Chondrocyte (in vitro differentiated cells): Measurements from ENCODE around the gene ATP6V1F. TPM values are rescaled to one million over a fixed set of nuclear protein-coding genes. Genes with fewer than 3 reads are reported as not detected.

Source experiments
- DNase-seq: peaks from one replicate; pipeline ENCODE4 v3.0.0; 2021; ENCODE audit warnings: mixed read lengths, low spot score
- H3K27ac Mint-ChIP-seq: one replicate; pipeline ENCODE4 v1.8.0; 2021; ENCODE audit warnings: mild to moderate bottlenecking, moderate library complexity, mixed read lengths; ENCODE audit not compliant: unreplicated experiment
- H3K27me3 Mint-ChIP-seq: 2 replicates; pipeline ENCODE4 v1.8.0; 2021; ENCODE audit warnings: low read depth, mixed read lengths
- H3K36me3 Mint-ChIP-seq: 2 replicates; pipeline ENCODE4 v1.8.0; 2021; ENCODE audit warnings: low read depth, mixed read lengths
- H3K4me1 Mint-ChIP-seq: 2 replicates; pipeline ENCODE4 v1.8.0; 2021; ENCODE audit warnings: low read depth, mild to moderate bottlenecking, mixed read lengths
- H3K4me3 Mint-ChIP-seq: one replicate; pipeline ENCODE4 v1.8.0; 2021; ENCODE audit warnings: mild to moderate bottlenecking, moderate library complexity, mixed read lengths; ENCODE audit not compliant: unreplicated experiment
- H3K9me3 Mint-ChIP-seq: 2 replicates; pipeline ENCODE4 v1.8.0; 2021; ENCODE audit warnings: low read depth, mixed read lengths
- long read RNA-seq: library from polyadenylated mRNA; stranded (forward); transcript quantifications from one replicate; pipeline ENCODE4 v2.0.0, GENCODE V29; 2021
- total RNA-seq: library from RNA; stranded (reverse); gene quantifications from 3 replicates; pipeline ENCODE4 v1.2.1, GENCODE V29; 2021
- TF ChIP-seq, protein P1 (sequence below): fragments of 200-600 bp; sonication (generic); IDR thresholded peaks from 2 replicates; pipeline ENCODE4 v1.5.0; 2021; ENCODE audit warnings: antibody characterized with exemption, mild to moderate bottlenecking, moderate library complexity

Gene ATP6V1F, protein sequence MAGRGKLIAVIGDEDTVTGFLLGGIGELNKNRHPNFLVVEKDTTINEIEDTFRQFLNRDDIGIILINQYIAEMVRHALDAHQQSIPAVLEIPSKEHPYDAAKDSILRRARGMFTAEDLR
- total RNA-seq: 139 to 162 TPM (median 154 TPM) in 3 replicates
- long read RNA-seq, transcript ATP6V1F-201 (2 exons, 704 nt): major isoform, 117 of 117 reads
- long read RNA-seq, partial matches to known transcripts: 0 of 117 reads
- long read RNA-seq, other reads (novel, unspliced or antisense): 0 of 117 reads

DNA sequence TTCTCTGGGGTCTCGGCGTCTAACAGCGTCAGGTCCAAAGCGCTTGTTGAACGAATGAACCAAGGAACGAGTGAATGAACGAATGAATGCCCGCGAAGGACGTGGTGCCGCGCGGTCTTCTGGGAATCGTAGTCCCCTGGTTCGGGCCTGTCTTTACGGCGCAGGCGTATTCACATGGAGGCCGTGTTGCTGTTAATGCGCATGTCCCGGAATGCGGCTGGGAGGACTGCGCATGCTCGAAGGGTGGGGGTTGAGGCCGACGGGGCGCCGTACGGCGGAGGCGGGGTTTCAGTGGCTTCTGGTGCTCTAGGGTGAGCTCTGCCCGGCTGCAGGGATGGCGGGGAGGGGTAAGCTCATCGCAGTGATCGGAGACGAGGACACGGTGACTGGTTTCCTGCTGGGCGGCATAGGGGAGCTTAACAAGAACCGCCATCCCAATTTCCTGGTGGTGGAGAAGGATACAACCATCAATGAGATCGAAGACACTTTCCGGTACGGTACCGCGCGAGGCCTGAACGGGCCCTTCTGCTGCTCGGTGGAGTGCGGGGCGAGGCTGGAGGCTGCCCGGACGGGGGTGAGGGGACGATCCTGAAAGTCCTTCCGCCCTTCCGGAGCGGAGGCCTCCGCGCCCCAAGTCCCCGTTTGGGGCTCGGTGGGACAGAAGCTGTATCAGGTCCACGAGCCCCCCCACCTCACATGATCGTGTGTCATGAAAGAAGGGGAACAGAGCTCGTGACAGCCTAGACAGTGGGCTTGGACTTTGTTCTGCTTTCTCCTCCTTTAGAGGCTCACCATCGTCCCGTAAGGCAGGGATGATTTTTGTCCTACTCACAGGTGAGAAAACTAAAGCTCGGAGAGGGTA is at the start of gene ATP6V1F:
Gene ATP6V1F (plus strand): TSS at position 286 of the 862 bp plus-strand sequence. CDS start 49 bp downstream, at position 335.
- Mint-ChIP-seq H3K4me1 (peaks cover 27% of the 10 kb centered on the region), H3K36me3 (peaks cover 14% of the 10 kb centered on the region), H3K4me3 (peak within 1 kb of the TSS; percentile 100), H3K27ac (peak within 1 kb of the TSS; percentile 100), H3K9me3 (no peaks in the 10 kb centered on the region), H3K27me3 (no peaks in the 10 kb centered on the region)
- TF ChIP-seq, protein P1, sequence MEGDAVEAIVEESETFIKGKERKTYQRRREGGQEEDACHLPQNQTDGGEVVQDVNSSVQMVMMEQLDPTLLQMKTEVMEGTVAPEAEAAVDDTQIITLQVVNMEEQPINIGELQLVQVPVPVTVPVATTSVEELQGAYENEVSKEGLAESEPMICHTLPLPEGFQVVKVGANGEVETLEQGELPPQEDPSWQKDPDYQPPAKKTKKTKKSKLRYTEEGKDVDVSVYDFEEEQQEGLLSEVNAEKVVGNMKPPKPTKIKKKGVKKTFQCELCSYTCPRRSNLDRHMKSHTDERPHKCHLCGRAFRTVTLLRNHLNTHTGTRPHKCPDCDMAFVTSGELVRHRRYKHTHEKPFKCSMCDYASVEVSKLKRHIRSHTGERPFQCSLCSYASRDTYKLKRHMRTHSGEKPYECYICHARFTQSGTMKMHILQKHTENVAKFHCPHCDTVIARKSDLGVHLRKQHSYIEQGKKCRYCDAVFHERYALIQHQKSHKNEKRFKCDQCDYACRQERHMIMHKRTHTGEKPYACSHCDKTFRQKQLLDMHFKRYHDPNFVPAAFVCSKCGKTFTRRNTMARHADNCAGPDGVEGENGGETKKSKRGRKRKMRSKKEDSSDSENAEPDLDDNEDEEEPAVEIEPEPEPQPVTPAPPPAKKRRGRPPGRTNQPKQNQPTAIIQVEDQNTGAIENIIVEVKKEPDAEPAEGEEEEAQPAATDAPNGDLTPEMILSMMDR: no peak
- peak; percentile 81 for DNase-seq

DNA sequence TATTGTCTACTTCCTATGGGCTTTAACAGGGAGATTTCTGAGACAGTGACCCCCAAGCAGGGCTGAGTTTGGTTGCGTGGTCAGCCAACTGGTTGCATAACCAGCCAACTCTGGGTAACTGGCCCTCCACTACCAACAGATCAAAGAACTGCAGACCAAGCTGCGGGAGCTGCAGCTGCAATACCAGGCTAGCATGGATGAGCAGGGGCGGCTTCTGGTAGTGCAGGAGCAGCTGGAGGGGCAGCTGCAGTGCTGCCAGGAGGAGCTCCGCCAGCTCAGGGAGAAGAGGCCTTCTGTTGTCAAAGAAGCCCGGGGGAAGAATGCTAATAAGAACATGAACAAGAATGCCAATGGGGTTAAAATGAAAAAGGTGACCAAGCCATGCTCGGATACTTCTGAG is 48.2 kb upstream of the ATP6V1F start:
- no peak overlapping the region for H3K27ac Mint-ChIP-seq
- TF ChIP-seq, protein P1: no peak
- DNase-seq: no peak
- no peaks in the 10 kb centered on the region for H3K9me3 Mint-ChIP-seq
- H3K4me3 Mint-ChIP-seq: no peak overlapping the region
- H3K36me3 Mint-ChIP-seq: peaks cover 3% of the 10 kb centered on the region
- H3K4me1 Mint-ChIP-seq: no peaks in the 10 kb centered on the region
- peaks cover 3% of the 10 kb centered on the region for H3K27me3 Mint-ChIP-seq

DNA sequence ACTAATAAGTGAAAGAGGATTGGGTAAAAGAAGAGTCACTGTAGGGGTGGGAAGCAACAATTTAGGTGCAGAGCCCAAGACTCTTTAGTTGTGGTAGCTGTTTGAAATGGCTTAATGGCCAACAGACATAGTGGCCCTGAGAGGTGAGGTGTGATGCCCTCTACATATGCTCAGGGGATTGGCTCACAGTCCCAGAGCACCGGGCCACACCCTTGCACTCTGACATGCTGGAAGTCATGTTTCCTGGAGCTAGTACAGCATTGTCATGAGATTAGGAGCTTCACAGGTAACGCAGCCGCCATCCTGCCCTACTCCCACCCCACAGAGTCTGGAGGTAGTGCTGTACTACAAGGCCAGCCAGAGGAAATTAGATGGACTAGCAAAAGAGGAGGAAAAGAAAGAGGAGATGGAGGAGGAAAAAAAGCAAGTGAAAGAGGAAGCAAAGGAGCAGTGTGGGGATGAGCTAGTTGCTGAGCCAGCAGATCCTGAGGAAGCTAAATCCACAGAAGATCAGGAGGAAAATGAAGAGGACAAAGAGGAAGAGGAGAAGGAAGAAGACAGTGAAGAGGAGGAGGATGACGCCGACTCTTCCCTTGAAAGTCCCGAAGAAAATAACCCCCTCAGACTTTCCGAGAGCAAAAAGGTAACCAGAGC is 47.2 kb upstream of the ATP6V1F start:
- peak; percentile 49 for DNase-seq
- Mint-ChIP-seq H3K9me3 (no peaks in the 10 kb centered on the region), H3K4me3 (no peak overlapping the region), H3K27ac (no peak overlapping the region), H3K4me1 (no peaks in the 10 kb centered on the region), H3K27me3 (peaks cover 3% of the 10 kb centered on the region), H3K36me3 (no peaks in the 10 kb centered on the region)
- TF ChIP-seq, protein P1: no peak

DNA sequence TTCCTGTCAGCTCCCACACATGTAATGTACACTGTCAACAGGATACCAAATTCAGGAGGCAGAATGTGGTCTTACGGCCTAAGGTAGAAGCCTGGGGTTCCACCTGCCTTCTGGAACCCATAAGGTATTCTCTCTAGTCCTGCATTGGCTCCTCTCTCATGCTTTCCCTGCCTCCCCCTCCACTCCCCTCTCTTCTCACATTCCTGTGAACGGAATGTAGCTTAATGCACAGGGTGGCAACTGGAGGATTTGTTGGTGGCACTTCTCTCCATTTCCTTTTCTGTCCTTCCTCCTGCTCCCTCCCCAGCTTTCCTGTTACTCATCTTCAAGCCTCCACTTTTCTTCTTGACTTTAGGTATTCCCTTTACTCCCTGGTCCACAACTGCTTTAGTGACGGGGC is 44.0 kb upstream of the ATP6V1F start:
- no peak for DNase-seq
- Mint-ChIP-seq H3K4me1 (no peaks in the 10 kb centered on the region), H3K36me3 (no peaks in the 10 kb centered on the region), H3K9me3 (no peaks in the 10 kb centered on the region), H3K4me3 (no peak overlapping the region), H3K27me3 (peaks cover 3% of the 10 kb centered on the region), H3K27ac (no peak overlapping the region)
- TF ChIP-seq, protein P1: no peak

DNA sequence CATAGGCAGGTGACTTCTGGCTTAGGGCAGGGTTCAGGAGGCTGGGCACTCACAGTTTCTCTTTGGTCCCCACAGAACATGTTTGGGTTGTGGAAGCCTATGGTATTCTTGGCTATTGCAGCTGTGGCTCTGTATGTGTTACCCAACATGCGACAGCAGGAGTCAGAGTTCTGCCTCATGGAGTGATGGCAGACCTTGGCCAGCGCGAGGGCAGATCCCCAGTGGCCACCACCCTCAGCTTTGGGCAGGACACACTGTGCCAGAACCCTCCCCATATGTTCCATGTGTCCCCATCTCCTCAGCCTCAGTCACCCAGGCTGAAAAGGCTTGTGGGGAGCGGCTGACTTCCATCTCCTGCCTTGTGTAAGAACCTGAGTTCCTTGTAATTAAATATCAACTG is 40.9 kb upstream of the ATP6V1F start:
- Mint-ChIP-seq H3K9me3 (no peaks in the 10 kb centered on the region), H3K27me3 (no peaks in the 10 kb centered on the region), H3K27ac (no peak overlapping the region), H3K36me3 (no peaks in the 10 kb centered on the region), H3K4me3 (no peak overlapping the region), H3K4me1 (peaks cover 2% of the 10 kb centered on the region)
- no peak for DNase-seq
- TF ChIP-seq, protein P1: no peak
